Measurements from ENCODE around the gene VAV1.
A peak's percentile ranks its signal among the peaks of the same experiment; 100 is the strongest.
"Not testable (repeated sequence)": the region's sequence is repeated elsewhere in the genome, so short reads cannot be mapped to it uniquely, and the experiment has no call there.

The VAV1 gene

GRCh38 chr19:6776999-6777398 is 4.5 kb downstream of the VAV1 start:
- Mint-ChIP-seq H3K27ac (peak overlapping the region; percentile 93), H3K4me1 (peaks cover 42 to 76% of the 10 kb centered on the region in 2 donors), H3K36me3 (peaks cover 36 to 46% of the 10 kb centered on the region in 2 donors), H3K27me3 (no peaks in the 10 kb centered on the region), H3K9me3 (peaks cover 8 to 13% of the 10 kb centered on the region in 2 donors), H3K4me3 (no peak overlapping the region)
- DNase-seq (no peak), ATAC-seq (replicated peaks) (no peak)

DNA sequence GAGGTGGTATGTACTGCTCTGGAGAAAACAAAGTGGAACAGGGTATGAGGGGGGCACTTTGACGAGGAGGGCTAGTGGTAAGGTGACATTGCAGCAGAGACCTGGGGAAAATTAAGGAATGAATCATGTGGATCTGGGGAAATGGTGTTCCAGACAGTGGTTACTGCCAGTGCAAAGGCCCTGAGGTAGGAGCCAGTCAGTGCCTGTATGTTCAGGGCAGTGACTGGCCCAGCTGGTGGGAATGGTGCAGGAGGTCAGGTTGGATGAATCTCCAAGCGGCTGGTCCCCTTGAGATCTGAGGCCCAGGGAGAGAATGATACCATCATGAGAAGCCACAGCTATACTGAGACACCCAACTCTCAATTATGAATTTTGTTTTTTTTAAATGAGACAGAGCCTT is 4.9 kb downstream of the VAV1 start:
- peak overlapping the region; percentile 93 for H3K27ac Mint-ChIP-seq
- H3K9me3 Mint-ChIP-seq, result peaks cover 8 to 13% of the 10 kb centered on the region in 2 donors
- no peaks in the 10 kb centered on the region for H3K27me3 Mint-ChIP-seq
- peaks cover 36 to 46% of the 10 kb centered on the region in 2 donors for H3K36me3 Mint-ChIP-seq
- DNase-seq (no peak), ATAC-seq (replicated peaks) (no peak)
- H3K4me1 Mint-ChIP-seq, result peaks cover 37 to 71% of the 10 kb centered on the region in 2 donors
- H3K4me3 Mint-ChIP-seq, result no peak overlapping the region

DNA sequence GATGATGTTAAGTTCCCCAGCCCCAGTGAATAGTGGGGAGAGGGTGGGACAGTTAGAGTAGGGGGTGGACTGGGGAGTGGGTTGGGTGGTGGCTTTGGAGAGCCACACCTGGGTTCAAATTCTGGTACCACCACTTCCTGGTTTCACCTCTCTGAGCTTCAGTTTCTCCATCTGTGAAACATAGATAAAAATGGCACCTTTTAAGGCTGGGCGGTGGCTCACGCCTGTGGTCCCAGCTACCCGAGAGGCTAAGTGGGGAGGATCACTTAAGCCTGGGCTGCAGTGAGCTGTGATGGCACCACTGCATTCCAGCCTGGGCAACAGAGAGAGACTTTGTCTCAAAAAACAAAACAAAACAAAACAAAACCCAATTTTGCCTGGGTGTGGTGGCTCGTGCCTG is 5.9 kb downstream of the VAV1 start:
- H3K4me1 Mint-ChIP-seq, result peaks cover 40 to 77% of the 10 kb centered on the region in 2 donors
- peaks cover 36 to 45% of the 10 kb centered on the region in 2 donors for H3K36me3 Mint-ChIP-seq
- DNase-seq (no peak), ATAC-seq (replicated peaks) (no peak)
- peak overlapping the region; percentile 93 for H3K27ac Mint-ChIP-seq
- no peak overlapping the region for H3K4me3 Mint-ChIP-seq
- H3K9me3 Mint-ChIP-seq, result peaks cover 8 to 13% of the 10 kb centered on the region in 2 donors
- no peaks in the 10 kb centered on the region for H3K27me3 Mint-ChIP-seq

GRCh38 chr19:6779206-6779605 is 6.7 kb downstream of the VAV1 start:
- H3K27ac Mint-ChIP-seq, result no peak overlapping the region
- H3K4me3 Mint-ChIP-seq, result no peak overlapping the region
- H3K36me3 Mint-ChIP-seq, result peaks cover 34 to 42% of the 10 kb centered on the region in 2 donors

DNA sequence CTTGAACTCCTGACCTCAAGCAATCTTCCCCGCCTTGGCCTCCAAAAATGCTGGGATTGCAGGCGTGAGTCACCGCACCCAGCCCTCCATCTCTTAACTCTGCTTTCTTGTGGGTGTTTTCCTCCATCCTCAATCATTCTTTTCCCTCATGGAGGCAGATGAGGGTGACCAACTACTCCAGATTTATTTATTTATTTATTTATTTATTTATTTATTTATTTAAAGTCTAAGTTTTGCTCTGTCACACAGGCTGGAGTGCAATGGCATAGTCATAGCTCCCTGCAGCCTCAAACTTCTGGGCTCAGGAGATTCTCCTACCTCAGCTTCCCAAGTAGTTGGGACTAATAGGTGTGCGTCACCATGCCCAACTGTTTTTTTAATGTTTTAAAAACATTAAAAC is 14.9 kb downstream of the VAV1 start:
- Mint-ChIP-seq H3K4me3 (no peak overlapping the region), H3K27me3 (no peaks in the 10 kb centered on the region), H3K36me3 (peaks cover 23 to 48% of the 10 kb centered on the region in 2 donors), H3K27ac (no peak overlapping the region), H3K4me1 (peaks cover 34 to 53% of the 10 kb centered on the region in 2 donors), H3K9me3 (no peaks in the 10 kb centered on the region)
- ATAC-seq (replicated peaks), result no peak
- no peak for DNase-seq

More at GRCh38 chr19:6779206-6779605, 6.7 kb downstream of the VAV1 start:
- peaks cover 38 to 79% of the 10 kb centered on the region in 2 donors for H3K4me1 Mint-ChIP-seq
- H3K27me3 Mint-ChIP-seq, result no peaks in the 10 kb centered on the region
- ATAC-seq (replicated peaks) (no peak), DNase-seq (no peak)
- peaks cover 8 to 13% of the 10 kb centered on the region in 2 donors for H3K9me3 Mint-ChIP-seq

- Mint-ChIP-seq H3K27me3 (no peaks in the 10 kb centered on the region), H3K4me1 (peaks cover 37 to 49% of the 10 kb centered on the region in 2 donors), H3K9me3 (peaks cover 0 to under 1% of the 10 kb centered on the region in 2 donors), H3K27ac (no peak overlapping the region), H3K36me3 (peaks cover 31 to 61% of the 10 kb centered on the region in 2 donors), H3K4me3 (no peak overlapping the region)
- no peak for DNase-seq
- ATAC-seq (replicated peaks), result no peak
These were observed 16.4 kb downstream of the VAV1 start for GRCh38 chr19:6788896-6789295.

DNA sequence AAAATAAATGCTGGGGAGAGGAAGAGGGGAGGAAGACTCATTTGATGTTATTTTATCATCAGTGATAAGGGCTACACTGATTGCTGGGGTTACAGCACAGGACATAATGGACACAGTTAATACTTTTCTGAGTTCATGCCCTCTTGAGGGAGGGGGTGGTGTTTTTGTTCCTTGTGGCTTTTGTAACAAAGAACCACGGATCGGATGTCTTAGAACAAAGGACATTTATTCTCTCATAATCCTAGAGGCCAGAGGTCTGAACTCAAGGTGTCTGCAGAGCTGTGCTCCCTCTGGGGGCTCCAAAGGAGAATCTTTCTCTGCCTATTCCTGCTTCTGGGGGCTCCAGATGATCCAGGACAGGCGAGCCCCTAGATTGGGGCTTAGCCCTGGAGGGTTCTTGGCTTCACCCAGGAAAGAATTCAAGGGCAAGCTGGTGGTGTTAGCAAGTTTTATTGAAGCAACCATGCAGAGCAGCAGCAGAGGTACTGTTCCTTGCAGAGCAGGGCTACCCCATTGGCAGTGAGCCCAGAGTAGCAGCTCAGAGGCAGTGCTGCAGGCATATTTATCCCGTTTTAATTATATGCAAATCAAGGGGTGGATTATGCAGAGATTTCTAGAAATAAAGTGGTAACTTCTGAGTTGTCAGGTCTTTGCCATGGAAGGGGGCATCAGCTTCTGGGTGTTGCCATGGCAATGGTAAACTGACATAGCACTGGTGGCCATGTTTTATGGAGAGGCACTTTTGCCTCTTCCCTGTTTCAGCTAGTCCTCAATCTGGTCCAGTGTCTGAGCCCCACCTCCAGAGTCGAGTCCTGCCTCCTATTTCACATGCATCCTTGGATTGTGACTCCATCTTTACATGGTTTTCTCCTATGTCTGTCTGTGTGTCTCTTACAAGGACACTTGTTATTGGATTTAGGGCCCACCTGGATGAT is 18.0 kb downstream of the VAV1 start:
- H3K36me3 Mint-ChIP-seq, result peaks cover 35 to 66% of the 10 kb centered on the region in 2 donors
- H3K9me3 Mint-ChIP-seq, result peaks cover 1 to 6% of the 10 kb centered on the region in 2 donors
- no peak overlapping the region for H3K27ac Mint-ChIP-seq
- H3K4me1 Mint-ChIP-seq, result peaks cover 35 to 37% of the 10 kb centered on the region in 2 donors
- no peak overlapping the region for H3K4me3 Mint-ChIP-seq
- no peak for DNase-seq
- H3K27me3 Mint-ChIP-seq, result no peaks in the 10 kb centered on the region
- ATAC-seq (replicated peaks), result no peak

GRCh38 chr19:6791237-6791636 is 18.7 kb downstream of the VAV1 start:
- peaks cover 29 to 41% of the 10 kb centered on the region in 2 donors for H3K4me1 Mint-ChIP-seq
- H3K9me3 Mint-ChIP-seq, result peaks cover 1 to 6% of the 10 kb centered on the region in 2 donors
- no peak overlapping the region for H3K4me3 Mint-ChIP-seq
- peaks cover 35 to 67% of the 10 kb centered on the region in 2 donors for H3K36me3 Mint-ChIP-seq
- DNase-seq (no peak), ATAC-seq (replicated peaks) (no peak)
- peak overlapping the region; percentile 16 for H3K27ac Mint-ChIP-seq
- H3K27me3 Mint-ChIP-seq, result no peaks in the 10 kb centered on the region

GRCh38 chr19:6793411-6793810 is 20.9 kb downstream of the VAV1 start:
- Mint-ChIP-seq H3K27ac (no peak overlapping the region), H3K36me3 (peaks cover 34 to 66% of the 10 kb centered on the region in 2 donors), H3K9me3 (peaks cover 1 to 6% of the 10 kb centered on the region in 2 donors), H3K4me1 (peaks cover 42 to 46% of the 10 kb centered on the region in 2 donors), H3K27me3 (no peaks in the 10 kb centered on the region), H3K4me3 (no peak overlapping the region)
- DNase-seq (no peak), ATAC-seq (replicated peaks) (no peak)

GRCh38 chr19:6793973-6794372 is 21.5 kb downstream of the VAV1 start:
- Mint-ChIP-seq H3K9me3 (peaks cover 1 to 6% of the 10 kb centered on the region in 2 donors), H3K4me3 (no peak overlapping the region), H3K36me3 (peaks cover 34 to 65% of the 10 kb centered on the region in 2 donors), H3K27me3 (no peaks in the 10 kb centered on the region), H3K4me1 (peaks cover 46 to 47% of the 10 kb centered on the region in 2 donors), H3K27ac (no peak overlapping the region)
- DNase-seq (no peak), ATAC-seq (replicated peaks) (no peak)

DNA sequence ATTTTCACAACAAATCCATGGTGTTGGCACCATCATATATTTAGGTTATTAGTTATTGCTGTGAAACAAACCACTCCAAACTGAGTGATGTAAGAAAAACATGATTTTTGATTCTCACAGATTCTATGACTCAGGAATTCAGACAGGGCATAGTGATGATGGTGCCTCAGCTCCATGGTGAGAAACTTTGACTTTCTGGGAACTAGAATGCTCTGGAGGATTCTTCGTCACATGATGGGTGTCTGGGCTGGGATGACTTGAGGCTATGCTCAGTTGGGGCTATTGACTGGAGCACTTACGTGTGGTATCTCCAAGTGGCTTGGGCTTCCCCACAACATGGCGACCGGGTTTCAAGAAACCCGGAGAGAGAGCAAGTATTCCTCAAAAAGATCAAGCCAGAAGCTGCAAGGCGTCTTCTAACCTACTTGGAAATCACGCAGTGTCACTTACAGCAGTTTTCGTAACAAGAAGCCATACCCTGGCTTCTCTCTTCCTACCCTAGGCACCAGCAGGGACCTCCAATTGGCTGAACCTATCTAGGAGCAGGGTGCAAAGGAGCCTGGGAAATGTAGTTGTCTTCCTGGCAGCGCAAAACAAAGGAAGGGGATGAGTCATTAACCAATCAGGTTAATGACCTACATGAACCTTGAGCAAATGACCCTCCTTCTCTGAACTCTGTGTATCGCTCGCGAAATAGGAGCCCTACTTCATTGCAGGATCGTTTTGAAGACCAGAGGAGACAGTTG is 22.4 kb downstream of the VAV1 start:
- Mint-ChIP-seq H3K4me1 (peaks cover 49 to 51% of the 10 kb centered on the region in 2 donors), H3K27ac (no peak overlapping the region), H3K9me3 (peaks cover 1 to 6% of the 10 kb centered on the region in 2 donors), H3K4me3 (no peak overlapping the region), H3K36me3 (peaks cover 32 to 68% of the 10 kb centered on the region in 2 donors), H3K27me3 (no peaks in the 10 kb centered on the region)
- ATAC-seq (replicated peaks) (no peak), DNase-seq (no peak)

GRCh38 chr19:6796278-6796677 is 23.8 kb downstream of the VAV1 start:
- Mint-ChIP-seq H3K27me3 (no peaks in the 10 kb centered on the region), H3K27ac (no peak overlapping the region), H3K4me1 (peaks cover 60 to 62% of the 10 kb centered on the region in 2 donors), H3K4me3 (no peak overlapping the region), H3K9me3 (peaks cover 1 to 6% of the 10 kb centered on the region in 2 donors), H3K36me3 (peaks cover 32 to 70% of the 10 kb centered on the region in 2 donors)
- DNase-seq (no peak), ATAC-seq (replicated peaks) (no peak)

DNA sequence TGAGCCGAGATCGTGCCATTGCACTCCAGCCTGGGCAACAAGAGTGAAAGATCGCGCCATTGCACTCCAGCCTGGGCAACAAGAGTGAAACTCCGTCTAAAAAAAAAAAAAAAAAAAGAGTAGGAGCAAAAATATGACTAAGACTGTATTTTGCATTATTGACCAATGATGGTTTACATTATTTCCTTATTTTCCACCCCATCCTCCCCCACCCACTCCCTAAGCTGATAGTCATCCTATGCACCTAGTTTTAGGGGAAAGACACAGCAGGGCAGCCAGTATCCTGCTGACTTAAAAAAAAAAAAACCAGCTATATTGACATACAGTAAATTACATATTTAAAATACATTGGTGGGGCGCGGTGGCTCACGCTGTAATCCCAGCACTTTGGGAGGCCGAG is 25.1 kb downstream of the VAV1 start:
- Mint-ChIP-seq H3K27me3 (no peaks in the 10 kb centered on the region), H3K27ac (peak overlapping the region; percentile 34), H3K4me1 (peaks cover 58 to 59% of the 10 kb centered on the region in 2 donors), H3K36me3 (peaks cover 20 to 60% of the 10 kb centered on the region in 2 donors), H3K9me3 (peaks cover 1 to 6% of the 10 kb centered on the region in 2 donors), H3K4me3 (no peak overlapping the region)
- ATAC-seq (replicated peaks), result no peak
- no peak for DNase-seq

DNA sequence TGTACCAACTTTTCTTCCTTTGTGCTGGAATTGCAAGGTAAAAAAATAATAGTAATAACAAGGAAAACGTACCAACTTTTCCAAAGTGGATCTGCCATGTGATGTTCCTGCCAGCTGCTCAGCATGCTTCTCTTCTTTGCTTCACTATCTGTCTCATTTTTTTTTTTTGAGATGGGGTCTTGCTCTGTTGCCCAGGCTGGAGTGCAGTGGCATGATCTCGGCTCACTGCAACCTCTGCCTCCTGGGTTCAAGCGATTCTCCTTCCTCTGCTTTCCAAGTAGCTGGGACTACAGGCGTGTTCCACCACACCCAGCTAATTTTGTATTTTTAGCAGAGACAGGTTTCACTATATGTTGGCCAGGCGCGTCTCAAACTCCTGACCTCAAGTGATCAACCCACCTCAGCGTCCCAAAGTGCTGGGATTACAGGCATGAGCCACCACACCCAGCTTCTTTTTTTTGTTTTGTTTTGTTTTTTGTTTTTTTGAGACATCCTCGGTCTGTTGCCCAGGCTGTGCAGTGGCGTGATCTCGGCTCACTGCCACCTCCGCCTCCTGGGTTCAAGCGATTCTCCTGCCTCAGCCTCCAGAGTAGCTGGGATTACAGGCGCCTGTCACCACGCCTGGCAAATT is 27.8 kb downstream of the VAV1 start:
- not testable (repeated sequence) for H3K27me3 Mint-ChIP-seq; ATAC-seq (replicated peaks); DNase-seq; H3K9me3 Mint-ChIP-seq
- Mint-ChIP-seq H3K4me3 (peak overlapping the region in 1 of 2 donors; percentile 97), H3K27ac (peak overlapping the region; percentile 99), H3K4me1 (peaks cover 59 to 75% of the 10 kb centered on the region in 2 donors), H3K36me3 (peaks cover 4 to 41% of the 10 kb centered on the region in 2 donors)

All from stimulated activated naive B cell treated with anti-CD40 and anti-IgM and Interleukin-4, amounts not matched to agents 10 μg/mL and 1 μg/mL and 100 μg/mL, for 72 hours (primary cell).